ENCODE results near the gene WIPF3. TPM values are rescaled to one million over a fixed set of nuclear protein-coding genes. Genes with fewer than 3 reads are reported as not detected.
A peak's percentile ranks its signal among the peaks of the same experiment; 100 is the strongest.

Gene WIPF3
- total RNA-seq, 1 donor from 2014 or later: 7.3 TPM

GRCh38 chr7:29946428-29947186, 140.3 kb downstream of the WIPF3 start:
- Mint-ChIP-seq H3K27me3 (ENCODE audit: low read depth) (no peaks in the 10 kb centered on the region), H3K4me3 (no peak overlapping the region), H3K4me1 (peaks cover 26% of the 10 kb centered on the region), H3K36me3 (peaks cover 59% of the 10 kb centered on the region), H3K27ac (no peak overlapping the region), H3K9me3 (no peaks in the 10 kb centered on the region)
- no peak for DNase-seq (ENCODE audit: low spot score in 2 of 2, unreplicated experiment in 2 of 2)
- no peak for TF ChIP-seq CTCF (IDR thresholded peaks at IDR 0.05; ENCODE audit: unreplicated experiment)

- Mint-ChIP-seq H3K4me1 (peaks cover 15% of the 10 kb centered on the region), H3K4me3 (no peak overlapping the region), H3K27me3 (ENCODE audit: low read depth) (no peaks in the 10 kb centered on the region), H3K36me3 (peaks cover 63% of the 10 kb centered on the region), H3K27ac (peak overlapping the region; percentile 18), H3K9me3 (no peaks in the 10 kb centered on the region)
- TF ChIP-seq CTCF (IDR thresholded peaks at IDR 0.05; ENCODE audit: unreplicated experiment): no peak
- no peak for DNase-seq (ENCODE audit: low spot score in 2 of 2, unreplicated experiment in 2 of 2)
Observed at GRCh38 chr7:29948587-29948986, 142.3 kb downstream of the WIPF3 start.

- no peaks in the 10 kb centered on the region for H3K27me3 Mint-ChIP-seq (ENCODE audit: low read depth)
- no peak overlapping the region for H3K27ac Mint-ChIP-seq
- no peak overlapping the region for H3K4me3 Mint-ChIP-seq
- no peaks in the 10 kb centered on the region for H3K9me3 Mint-ChIP-seq
- no peak for TF ChIP-seq CTCF (IDR thresholded peaks at IDR 0.05; ENCODE audit: unreplicated experiment)
- peaks cover 60% of the 10 kb centered on the region for H3K36me3 Mint-ChIP-seq
- H3K4me1 Mint-ChIP-seq: peaks cover 11% of the 10 kb centered on the region
- DNase-seq (ENCODE audit: low spot score in 2 of 2, unreplicated experiment in 2 of 2): no peak
Observed at GRCh38 chr7:29950480-29950879, 144.2 kb downstream of the WIPF3 start.

DNA sequence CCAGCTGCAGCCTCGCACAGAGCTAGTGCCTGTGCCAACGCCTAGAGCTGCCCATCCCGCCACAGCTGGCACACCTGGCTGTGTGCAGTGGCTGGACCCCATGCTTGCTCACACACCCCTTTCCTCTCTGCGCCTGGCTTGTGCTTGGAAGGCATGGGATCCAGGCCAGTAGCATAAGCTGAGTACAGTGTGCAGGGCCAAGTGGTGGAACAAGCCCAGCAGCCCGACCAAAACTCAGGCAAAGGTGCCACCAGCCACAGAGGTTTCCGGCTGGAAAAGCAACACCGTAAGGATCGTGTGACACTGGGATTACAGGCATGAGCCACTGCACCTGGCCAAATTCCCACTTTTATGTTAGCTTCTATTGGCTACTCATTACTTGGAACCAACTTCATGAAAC, 144.9 kb downstream of the WIPF3 start:
- DNase-seq (ENCODE audit: low spot score in 2 of 2, unreplicated experiment in 2 of 2): no peak
- H3K27me3 Mint-ChIP-seq (ENCODE audit: low read depth): no peaks in the 10 kb centered on the region
- H3K4me1 Mint-ChIP-seq: peaks cover 11% of the 10 kb centered on the region
- no peaks in the 10 kb centered on the region for H3K9me3 Mint-ChIP-seq
- no peak overlapping the region for H3K27ac Mint-ChIP-seq
- TF ChIP-seq CTCF (IDR thresholded peaks at IDR 0.05; ENCODE audit: unreplicated experiment): no peak
- peaks cover 53% of the 10 kb centered on the region for H3K36me3 Mint-ChIP-seq
- no peak overlapping the region for H3K4me3 Mint-ChIP-seq

GRCh38 chr7:29953726-29954347, 147.5 kb downstream of the WIPF3 start:
- H3K9me3 Mint-ChIP-seq: no peaks in the 10 kb centered on the region
- TF ChIP-seq CTCF (IDR thresholded peaks at IDR 0.05; ENCODE audit: unreplicated experiment): no peak
- no peaks in the 10 kb centered on the region for H3K4me1 Mint-ChIP-seq
- no peak for DNase-seq (ENCODE audit: low spot score in 2 of 2, unreplicated experiment in 2 of 2)
- H3K36me3 Mint-ChIP-seq: peaks cover 33% of the 10 kb centered on the region
- no peak overlapping the region for H3K27ac Mint-ChIP-seq
- H3K4me3 Mint-ChIP-seq: no peak overlapping the region
- H3K27me3 Mint-ChIP-seq (ENCODE audit: low read depth): no peaks in the 10 kb centered on the region

Data from mesothelial cell of epicardium (in vitro differentiated cells).